Liver (tissue), 9 donors: ENCODE data around the gene TEX10. TPM values are rescaled to one million over a fixed set of nuclear protein-coding genes. Genes with fewer than 3 reads are reported as not detected.

Experiments
- DNase-seq: peaks from one replicate; pipeline ENCODE4 v3.0.0-alpha.2; 2017; ENCODE audit warnings: low spot score
- H3K27ac ChIP-seq, 2 donors: one replicate each; pipeline ENCODE4 v1.7.0; 2013; ENCODE audit warnings: inconsistent platforms in 2 of 2, low read length in 2 of 2, control low read depth in 1 of 2, low read depth in 1 of 2, mild to moderate bottlenecking in 1 of 2
- H3K27me3 ChIP-seq, 4 donors: one replicate each; pipeline versions ENCODE4 v1.6.1 to v1.7.0; 2013; ENCODE audit warnings: low read length in 3 of 4, inconsistent platforms in 1 of 4, mild to moderate bottlenecking in 1 of 4, moderate library complexity in 1 of 4; ENCODE audit not compliant: control insufficient read depth in 4 of 4, insufficient read depth in 4 of 4
- H3K36me3 ChIP-seq, 4 donors: one replicate each; pipeline versions ENCODE4 v1.6.1 to v1.7.0; 2013; ENCODE audit warnings: low read length in 3 of 4, mild to moderate bottlenecking in 3 of 4, low read depth in 1 of 4, moderate library complexity in 1 of 4; ENCODE audit not compliant: control insufficient read depth in 4 of 4, insufficient read depth in 3 of 4
- H3K4me1 ChIP-seq, 4 donors: one replicate each; pipeline versions ENCODE4 v1.6.1 to v1.7.0; 2013; ENCODE audit warnings: low read length in 3 of 4, mild to moderate bottlenecking in 3 of 4, moderate library complexity in 1 of 4; ENCODE audit not compliant: control insufficient read depth in 4 of 4, insufficient read depth in 4 of 4
- H3K4me3 ChIP-seq, 3 donors: one replicate each; pipeline versions ENCODE4 v1.6.1 to v1.7.0; 2013; ENCODE audit warnings: low read length in 3 of 3, control low read depth in 1 of 3, low read depth in 1 of 3, mild to moderate bottlenecking in 1 of 3
- H3K9ac ChIP-seq, 2 donors: one replicate each; pipeline ENCODE4 v1.7.0; 2013; ENCODE audit warnings: low read length in 2 of 2, mild to moderate bottlenecking in 2 of 2, moderate library complexity in 2 of 2, control low read depth in 1 of 2, low read depth in 1 of 2
- H3K9me3 ChIP-seq, 4 donors: one replicate each; pipeline versions ENCODE4 v1.6.1 to v1.7.0; 2013; ENCODE audit warnings: low read length in 3 of 4; ENCODE audit not compliant: control insufficient read depth in 4 of 4
- ATF3 ChIP-seq: IDR thresholded peaks from 2 replicates; pipeline ENCODE4 v1.6.1; 2016; ENCODE audit warnings: antibody characterized with exemption
- CTCF ChIP-seq: fragments of 150-350 bp; IDR thresholded peaks from 2 replicates; pipeline ENCODE4 v1.5.1; 2017; ENCODE audit warnings: improper control_type of control experiment, low read depth, low read length; ENCODE audit not compliant: missing input control
- EGR1 ChIP-seq, 2 donors: IDR thresholded peaks; 2 replicates each; pipeline ENCODE4 v1.6.1; 2016 to 2018; ENCODE audit warnings: antibody characterized with exemption in 2 of 2, low read depth in 2 of 2
- FOXA1 ChIP-seq: IDR thresholded peaks from 2 replicates; pipeline ENCODE4 v1.6.1; 2016; ENCODE audit warnings: antibody characterized with exemption
- FOXA2 ChIP-seq: IDR thresholded peaks from 2 replicates; pipeline ENCODE4 v1.6.1; 2016; ENCODE audit warnings: antibody characterized with exemption
- GABPA ChIP-seq, 2 donors: IDR thresholded peaks in 1 of 2; conservative IDR thresholded peaks in 1 of 2; 2 replicates each; pipeline ENCODE4 v1.6.1; 2016; ENCODE audit warnings: antibody characterized with exemption in 2 of 2, mild to moderate bottlenecking in 1 of 2, moderate library complexity in 1 of 2
- HNF4A ChIP-seq, 2 donors: conservative IDR thresholded peaks; 2 replicates each; pipeline ENCODE4 v1.6.1; 2016; ENCODE audit warnings: antibody characterized with exemption in 2 of 2, mild to moderate bottlenecking in 2 of 2
- HNF4G ChIP-seq: IDR thresholded peaks from 2 replicates; pipeline ENCODE4 v1.6.1; 2016; ENCODE audit warnings: antibody characterized with exemption
- JUND ChIP-seq, 2 donors: IDR thresholded peaks; 2 replicates each; pipeline ENCODE4 v1.6.1; 2016; ENCODE audit warnings: antibody characterized with exemption in 2 of 2
- MAX ChIP-seq: IDR thresholded peaks from 2 replicates; pipeline ENCODE4 v1.6.1; 2016; ENCODE audit warnings: antibody characterized with exemption
- NR2F2 ChIP-seq: IDR thresholded peaks from 2 replicates; pipeline ENCODE4 v1.6.1; 2016; ENCODE audit warnings: antibody characterized with exemption
- RAD21 ChIP-seq, 2 donors: IDR thresholded peaks; 2 replicates each; pipeline ENCODE4 v1.6.1; 2016; ENCODE audit warnings: antibody characterized with exemption in 2 of 2, mild to moderate bottlenecking in 2 of 2
- REST ChIP-seq: IDR thresholded peaks from 2 replicates; pipeline ENCODE4 v1.6.1; 2016; ENCODE audit warnings: antibody characterized with exemption, mild to moderate bottlenecking
- RXRA ChIP-seq, 2 donors: IDR thresholded peaks; 2 replicates each; pipeline ENCODE4 v1.6.1; 2017 to 2018; ENCODE audit warnings: antibody characterized with exemption in 2 of 2, mild to moderate bottlenecking in 1 of 2
- SP1 ChIP-seq: IDR thresholded peaks from 2 replicates; pipeline ENCODE4 v1.6.1; 2018; ENCODE audit warnings: antibody characterized with exemption, mild to moderate bottlenecking
- TAF1 ChIP-seq: conservative IDR thresholded peaks from 2 replicates; pipeline ENCODE4 v1.6.1; 2016; ENCODE audit warnings: antibody characterized with exemption, mild to moderate bottlenecking
- YY1 ChIP-seq: IDR thresholded peaks from 2 replicates; pipeline ENCODE4 v1.6.1; 2016; ENCODE audit warnings: antibody characterized with exemption, mild to moderate bottlenecking
- WGBS: extraction: QIAGEN DNeasy Blood & Tissue Kit; methylation state at CpG from one replicate; pipeline ENCODE4 v1.1.7; 2013; 5-methylcytosine and 5-hydroxymethylcytosine counted together
- polyA plus RNA-seq, 2 donors: library from polyadenylated mRNA; stranded (reverse) in 1 of 2; unstranded in 1 of 2; fragments of 200-250 nt in 1 of 2; fragments of >200 nt in 1 of 2; fragmentation: Nextera tagmentation in 1 of 2; extraction: Ambion mirVana in 1 of 2; gene quantifications; one replicate each; pipeline versions ENCODE4 v1.2.1 to v1.2.3, GENCODE V29; 2013 to 2015
- total RNA-seq, 2 donors: library from RNA; depleted of rRNA; stranded (reverse); fragments of >200 nt; gene quantifications; one replicate each; pipeline ENCODE4 v1.2.3, GENCODE V29; 2014
- donor health status: healthy.
- donor health status: healthy.
- donor health status: healthy.
- donor health status: healthy.
- donor health status: healthy.

The TEX10 gene
- total and polyA plus RNA-seq, 4 donors = 3.3 to 10.0 (median 6.1) TPM

GRCh38 chr9:100364013-100364412 lies 11.3 kb upstream of the TEX10 start (continued):
- TF ChIP-seq CTCF (no peak), JUND (IDR thresholded peaks at IDR 0.05) (no peak)

GRCh38 chr9:100359057-100359456 lies 6.3 kb upstream of the TEX10 start:
- Histone ChIP-seq H3K27ac (no peak overlapping the region), H3K27me3 (no peaks in the 10 kb centered on the region), H3K4me1 (no peaks in the 10 kb centered on the region), H3K9ac (no peak overlapping the region), H3K4me3 (no peak overlapping the region), H3K9me3 (peaks cover 0 to 5% (median under 1%) of the 10 kb centered on the region in 4 donors), H3K36me3 (no peaks in the 10 kb centered on the region)
- 95% methylated on average over 3 of the region's 3 CpGs for WGBS
- TF ChIP-seq HNF4G (no peak), EGR1 (IDR thresholded peaks at IDR 0.05; ENCODE audit: low read depth in 2 of 2) (no peak), NR2F2 (no peak), YY1 (no peak), FOXA2 (no peak), GABPA (IDR thresholded peaks at IDR 0.05 in 1 of 2, conservative IDR thresholded peaks at IDR 0.05 in 1 of 2) (no peak)
- no peak for DNase-seq

GRCh38 chr9:100357501-100357900 lies 4.8 kb upstream of the TEX10 start:
- TF ChIP-seq REST (no peak), MAX (no peak), TAF1 (no peak), ATF3 (no peak), HNF4G (no peak), GABPA (IDR thresholded peaks at IDR 0.05 in 1 of 2, conservative IDR thresholded peaks at IDR 0.05 in 1 of 2) (no peak), RAD21 (IDR thresholded peaks at IDR 0.05) (no peak), JUND (IDR thresholded peaks at IDR 0.05) (no peak), RXRA (IDR thresholded peaks at IDR 0.05) (no peak), FOXA1 (no peak), HNF4A (conservative IDR thresholded peaks at IDR 0.05) (no peak), NR2F2 (no peak), CTCF (no peak), YY1 (no peak), SP1 (no peak), EGR1 (IDR thresholded peaks at IDR 0.05; ENCODE audit: low read depth in 2 of 2) (no peak)
- 81% methylated on average over 1 of the region's 1 CpG for WGBS
- Histone ChIP-seq H3K9me3 (no peaks in the 10 kb centered on the region), H3K9ac (no peak overlapping the region), H3K27ac (no peak overlapping the region), H3K4me3 (no peak overlapping the region), H3K4me1 (peaks cover 0 to 4% (median 0%) of the 10 kb centered on the region in 4 donors), H3K36me3 (no peaks in the 10 kb centered on the region), H3K27me3 (no peaks in the 10 kb centered on the region)
- DNase-seq = no peak
